H1 (cell line): Measurements from ENCODE around the gene PTPRO. TPM values are rescaled to one million over a fixed set of nuclear protein-coding genes. Genes with fewer than 3 reads are reported as not detected.

Source experiments
- CTCF ChIA-PET: fragments of 300-600 bp; sonication (Branson Sonifier 250); formaldehyde crosslinking; loops from one replicate; lab custom pipeline; 2021; ENCODE audit not compliant: partially characterized antibody; lab: Charles Lee
- POLR2A ChIA-PET: fragments of 300-600 bp; sonication (Branson Sonifier 250); formaldehyde crosslinking; loops from one replicate; lab custom pipeline; 2021; ENCODE audit warnings: inconsistent platforms; ENCODE audit not compliant: partially characterized antibody; lab: Charles Lee
- DNase-seq, 2 experiments: peaks; one replicate each; pipeline versions ENCODE4 v3.0.0 to v3.0.0-alpha.2; 2010 to 2022; ENCODE audit warnings: low spot score in 2 of 2, low read depth in 1 of 2, mixed read lengths in 1 of 2
- FAIRE-seq: peaks from 2 replicates; lab custom pipeline; 2011; peaks lifted over from hg19 to GRCh38; lab: Jason Lieb, UNC
- H2AFZ ChIP-seq: 2 replicates; pipeline ENCODE4 v1.8.1; 2012; ENCODE audit warnings: low read length, inconsistent platforms
- H2AK5ac ChIP-seq: 2 replicates; pipeline ENCODE4 v1.6.1; 2013; ENCODE audit warnings: low read depth, low read length
- H2BK120ac ChIP-seq: replicated peaks from 2 replicates; pipeline ENCODE3; 2013; ENCODE audit warnings: low read depth, low read length, inconsistent platforms
- H2BK12ac ChIP-seq: 2 replicates; pipeline ENCODE4 v1.6.1; 2013; ENCODE audit warnings: low read depth, low read length
- H2BK15ac ChIP-seq: 2 replicates; pipeline ENCODE4 v1.6.1; 2013; ENCODE audit warnings: low read length
- H2BK20ac ChIP-seq: 2 replicates; pipeline ENCODE4 v1.6.1; 2013; ENCODE audit warnings: low read length
- H2BK5ac ChIP-seq: 2 replicates; pipeline ENCODE4 v1.6.1; 2013; ENCODE audit warnings: low read depth, low read length
- H3K14ac ChIP-seq: 2 replicates; pipeline ENCODE4 v1.6.1; 2013; ENCODE audit warnings: inconsistent platforms; ENCODE audit not compliant: insufficient read length
- H3K18ac ChIP-seq: 2 replicates; pipeline ENCODE4 v1.6.1; 2013; ENCODE audit warnings: low read length; ENCODE audit errors: extremely low read depth
- H3K23ac ChIP-seq: 2 replicates; pipeline ENCODE4 v1.6.1; 2013; ENCODE audit warnings: inconsistent platforms; ENCODE audit not compliant: insufficient read length
- H3K23me2 ChIP-seq: 2 replicates; pipeline ENCODE4 v1.6.1; 2013; ENCODE audit warnings: low read depth, low read length
- H3K27ac ChIP-seq: 2 replicates; pipeline ENCODE4 v1.6.1; 2011; ENCODE audit warnings: low read depth, low read length, inconsistent platforms
- H3K27me3 ChIP-seq, 4 experiments: replicated peaks in 1 of 4; 1 replicate in 1 of 4; 2 replicates in 3 of 4; pipeline versions ENCODE4 v1.6.1 to v1.8.1; 2011 to 2013; ENCODE audit warnings: low read length in 3 of 4, mild to moderate bottlenecking in 3 of 4, inconsistent platforms in 2 of 4, mixed read lengths in 2 of 4, moderate library complexity in 1 of 4; ENCODE audit not compliant: control insufficient read depth in 3 of 4, insufficient read depth in 3 of 4; ENCODE audit errors: extremely low read depth in 1 of 4
- H3K36me3 ChIP-seq, 4 experiments: 2 replicates each; pipeline versions ENCODE4 v1.6.1 to v1.8.1; 2011 to 2013; ENCODE audit warnings: mild to moderate bottlenecking in 4 of 4, low read length in 3 of 4, moderate library complexity in 2 of 4, control low read depth in 1 of 4, inconsistent platforms in 1 of 4; ENCODE audit not compliant: insufficient read depth in 4 of 4, control insufficient read depth in 2 of 4
- H3K4ac ChIP-seq: replicated peaks from 2 replicates; pipeline ENCODE3; 2013; ENCODE audit warnings: low read length, low read depth, mixed read lengths, inconsistent platforms; ENCODE audit not compliant: insufficient read length
- H3K4me1 ChIP-seq, 4 experiments: replicated peaks in 1 of 4; 1 replicate in 1 of 4; 2 replicates in 3 of 4; pipeline versions ENCODE4 v1.6.1 to v1.8.1; 2011 to 2013; ENCODE audit warnings: low read length in 3 of 4, inconsistent platforms in 2 of 4, mixed read lengths in 1 of 4; ENCODE audit not compliant: insufficient read depth in 4 of 4, control insufficient read depth in 3 of 4
- H3K4me2 ChIP-seq, 2 experiments: 2 replicates each; pipeline versions ENCODE4 v1.6.1 to v1.8.1; 2011 to 2013; ENCODE audit warnings: low read depth in 2 of 2, low read length in 2 of 2, control low read depth in 1 of 2, inconsistent platforms in 1 of 2, mild to moderate bottlenecking in 1 of 2; ENCODE audit not compliant: insufficient read depth in 1 of 2
- H3K4me3 ChIP-seq, 4 experiments: fragments of 200-600, 300-600 bp in 1 of 4; sonication (generic), shearing (Covaris generic), sonication (Bioruptor Twin) in 1 of 4; 2 replicates each; pipeline versions ENCODE4 v1.5.1 to v1.8.1; 2011 to 2016; ENCODE audit warnings: low read length in 4 of 4, low read depth in 3 of 4, control low read depth in 2 of 4, inconsistent platforms in 2 of 4, mild to moderate bottlenecking in 2 of 4, mixed read lengths in 1 of 4, moderate library complexity in 1 of 4; ENCODE audit not compliant: insufficient read depth in 2 of 4; ENCODE audit errors: extremely low read depth in 1 of 4
- H3K56ac ChIP-seq: replicated peaks from 2 replicates; pipeline ENCODE3; 2013; ENCODE audit warnings: low read depth, mild to moderate bottlenecking, mixed read lengths, low read length, inconsistent platforms; ENCODE audit not compliant: insufficient read length
- H3K79me1 ChIP-seq: 2 replicates; pipeline ENCODE4 v1.6.1; 2013; ENCODE audit warnings: low read depth, low read length, control low read depth
- H3K79me2 ChIP-seq, 2 experiments: 2 replicates each; pipeline versions ENCODE4 v1.6.1 to v1.8.1; 2012 to 2013; ENCODE audit warnings: low read length in 2 of 2, mild to moderate bottlenecking in 2 of 2, inconsistent platforms in 1 of 2; ENCODE audit not compliant: insufficient read depth in 2 of 2, control insufficient read depth in 1 of 2
- H3K9ac ChIP-seq, 4 experiments: replicated peaks in 1 of 4; 1 replicate in 1 of 4; 2 replicates in 3 of 4; pipeline versions ENCODE4 v1.6.1 to v1.8.1; 2011 to 2013; ENCODE audit warnings: low read depth in 3 of 4, low read length in 3 of 4, control low read depth in 2 of 4, mild to moderate bottlenecking in 2 of 4, moderate library complexity in 2 of 4, inconsistent platforms in 1 of 4; ENCODE audit errors: extremely low read depth in 1 of 4
- H3K9me3 ChIP-seq, 2 experiments: 2 replicates each; pipeline versions ENCODE4 v1.6.1 to v1.8.1; 2012 to 2013; ENCODE audit warnings: mild to moderate bottlenecking in 2 of 2, moderate library complexity in 2 of 2, control low read depth in 1 of 2, inconsistent platforms in 1 of 2, low read depth in 1 of 2, low read length in 1 of 2, mixed read lengths in 1 of 2; ENCODE audit not compliant: insufficient read depth in 2 of 2
- H4K20me1 ChIP-seq, 2 experiments: replicated peaks in 1 of 2; 2 replicates each; pipeline versions ENCODE3 to v1.8.1; 2011 to 2013; ENCODE audit warnings: inconsistent platforms in 2 of 2, low read length in 2 of 2, mild to moderate bottlenecking in 1 of 2; ENCODE audit not compliant: insufficient read depth in 2 of 2, control insufficient read depth in 1 of 2
- H4K5ac ChIP-seq: 2 replicates; pipeline ENCODE4 v1.6.1; 2013; ENCODE audit warnings: low read length, low read depth, mixed read lengths, inconsistent platforms; ENCODE audit not compliant: insufficient read length
- H4K8ac ChIP-seq: 2 replicates; pipeline ENCODE4 v1.8.0; 2013; ENCODE audit warnings: mild to moderate bottlenecking, moderate library complexity, low read length, inconsistent platforms; ENCODE audit not compliant: insufficient read depth; ENCODE audit errors: extremely low read depth
- H4K91ac ChIP-seq: replicated peaks from 2 replicates; pipeline ENCODE3; 2013; ENCODE audit warnings: low read length, mixed read lengths, inconsistent platforms; ENCODE audit not compliant: insufficient read length
- CHD1 ChIP-seq: IDR thresholded peaks from 2 replicates; pipeline ENCODE4 v1.6.1; 2012; ENCODE audit warnings: low read depth, low read length, improper control_type of control experiment
- CREB1 ChIP-seq: IDR thresholded peaks from 2 replicates; pipeline ENCODE4 v1.6.1; 2012; ENCODE audit warnings: inconsistent platforms
- EGR1 ChIP-seq: IDR thresholded peaks from 2 replicates; pipeline ENCODE4 v1.6.1; 2011; ENCODE audit warnings: low read depth, low read length, borderline replicate concordance
- GTF2F1 ChIP-seq: IDR thresholded peaks from 2 replicates; pipeline ENCODE4 v1.6.1; 2012; ENCODE audit warnings: low read depth, low read length, improper control_type of control experiment, borderline replicate concordance
- JUN ChIP-seq: IDR thresholded peaks from 2 replicates; pipeline ENCODE4 v1.6.1; 2011; ENCODE audit warnings: low read depth, mild to moderate bottlenecking, improper control_type of control experiment, low read length
- KDM4A ChIP-seq: IDR thresholded peaks from one replicate; pipeline ENCODE4 v1.7.1; 2012; ENCODE audit warnings: low read depth, mild to moderate bottlenecking, moderate library complexity, low read length, inconsistent platforms; ENCODE audit not compliant: severe bottlenecking
- NRF1 ChIP-seq: IDR thresholded peaks from 2 replicates; pipeline ENCODE4 v1.6.1; 2011; ENCODE audit warnings: mild to moderate bottlenecking, low read depth, low read length, improper control_type of control experiment
- RNF2 ChIP-seq: fragments of 200-900, 300-1000 bp; sonication (generic); IDR thresholded peaks from 2 replicates; pipeline ENCODE4 v1.7.1; 2016; ENCODE audit warnings: borderline replicate concordance, low read depth, mild to moderate bottlenecking, antibody characterized with exemption, low read length; ENCODE audit not compliant: poor library complexity, severe bottlenecking; ENCODE audit errors: missing control alignments
- USF2 ChIP-seq: IDR thresholded peaks from 2 replicates; pipeline ENCODE4 v1.6.1; 2011; ENCODE audit warnings: low read length, improper control_type of control experiment
- WGBS, 2 experiments: shearing (Covaris generic) in 1 of 2; methylation state at CpG; one replicate each; pipeline versions ENCODE4 v1.1.6 to v1.1.7; 2013 to 2015; ENCODE audit warnings: low lambda C conversion rate in 2 of 2, mixed read lengths in 2 of 2, inconsistent platforms in 1 of 2, low coverage in 1 of 2, missing lambda C conversion rate in 1 of 2; ENCODE audit not compliant: insufficient replicate concordance in 2 of 2, insufficient coverage in 1 of 2, insufficient read length in 1 of 2; ENCODE audit errors: extremely low coverage in 1 of 2, missing lambda C conversion rate in 1 of 2; 5-methylcytosine and 5-hydroxymethylcytosine counted together
- polyA plus RNA-seq, 7 experiments: library from polyadenylated mRNA; depleted of rRNA in 3 of 7; stranded (reverse) in 5 of 7; unstranded in 2 of 7; fragments of >200 nt in 5 of 7; fragments of 200-250 nt in 2 of 7; gene quantifications; 1 replicate in 5 of 7; 2 replicates in 1 of 7; 4 replicates in 1 of 7; pipeline versions ENCODE4 v1.2.1 to v1.2.3, GENCODE V29; 2011 to 2013; ENCODE audit warnings: missing spikeins in 2 of 7, mixed read lengths in 2 of 7
- total RNA-seq: library from RNA; stranded (reverse); fragmentation: NEBNext Ultra II Directional; extraction: Animal tissue kit (Norgen Biotek cat#: 25700); gene quantifications from 2 replicates; pipeline ENCODE4 v1.2.1, GENCODE V29; 2021

The PTPRO gene
- total and polyA plus RNA-seq, 2 of the 8 experiments (the other 6 are each of a cell fraction or from before 2014, with no cell fraction given): 0.73 to 1.7 TPM

- POLR2A ChIA-PET: no interaction called here
- Histone ChIP-seq H3K79me2 (no peaks in the 10 kb centered on the region), H3K27me3 (peaks cover 0 to 1% (median 0%) of the 10 kb centered on the region in 4 experiments; a peak in 1 of 7 replicates), H3K4me3 (no peak overlapping the region), H3K56ac (no peak overlapping the region), H3K79me1 (no peaks in the 10 kb centered on the region), H2AK5ac (no peak overlapping the region), H3K23me2 (no peaks in the 10 kb centered on the region), H3K9me3 (no peaks in the 10 kb centered on the region), H3K9ac (no peak overlapping the region), H3K18ac (no peak overlapping the region), H4K8ac (no peak overlapping the region), H2BK20ac (no peak overlapping the region), H2BK15ac (no peak overlapping the region), H3K4me1 (no peaks in the 10 kb centered on the region), H2BK12ac (no peak overlapping the region), H3K14ac (no peak overlapping the region), H3K27ac (no peak overlapping the region), H4K5ac (no peak overlapping the region), H3K23ac (no peak overlapping the region), H3K4me2 (no peak overlapping the region), H2BK120ac (no peak overlapping the region), H2AFZ (no peak overlapping the region), H3K36me3 (no peaks in the 10 kb centered on the region), H4K20me1 (no peaks in the 10 kb centered on the region)
- FAIRE-seq (no peak), DNase-seq (no peak)
- CTCF ChIA-PET: no interaction called here
- 92% methylated on average over 6 of the region's 6 CpGs; no CpG with 5 or more reads in 1 of the 2 experiments for WGBS, 2 experiments
- TF ChIP-seq JUN (no peak), NRF1 (no peak), RNF2 (no peak), CHD1 (no peak), CREB1 (no peak), KDM4A (no peak), GTF2F1 (no peak), EGR1 (no peak), USF2 (no peak)
- TF ChIP-seq, all 59 proteins: peak for 0
- Histone ChIP-seq H3K4ac (no peak overlapping the region), H2BK5ac (no peak overlapping the region), H4K91ac (no peak overlapping the region)
Observed at GRCh38 chr12:15486859-15487258, 164.6 kb downstream of the PTPRO start.
